CD4-positive, alpha-beta memory T cell (primary cell): ENCODE results near the gene FOXP1. TPM values are rescaled to one million over a fixed set of nuclear protein-coding genes. Genes with fewer than 3 reads are reported as not detected.
A peak's percentile ranks its signal among the peaks of the same experiment; 100 is the strongest.

Source experiments
- CTCF ChIA-PET: fragments of 350-600 bp; sonication (Branson Sonifier 250); formaldehyde crosslinking; loops from one replicate; lab custom pipeline; 2021; ENCODE audit warnings: inconsistent platforms; ENCODE audit not compliant: partially characterized antibody; lab: Charles Lee
- POLR2A ChIA-PET: fragments of 350-600 bp; sonication (Branson Sonifier 250); formaldehyde crosslinking; loops from one replicate; lab custom pipeline; 2021; ENCODE audit not compliant: partially characterized antibody; lab: Charles Lee
- DNase-seq, 5 donors: peaks; one replicate each; pipeline versions ENCODE4 v3.0.0 to v3.0.0-alpha.2; 2020 to 2022; ENCODE audit warnings: mixed read lengths in 1 of 5
- H3K27ac ChIP-seq: one replicate; pipeline ENCODE4 v1.7.0; 2013; ENCODE audit warnings: low read depth, low read length
- H3K27me3 ChIP-seq: 2 replicates; pipeline ENCODE4 v1.7.0; 2013; ENCODE audit warnings: mild to moderate bottlenecking, low read length, moderate library complexity; ENCODE audit not compliant: insufficient read depth
- H3K36me3 ChIP-seq: 2 replicates; pipeline ENCODE4 v1.7.0; 2013; ENCODE audit warnings: mild to moderate bottlenecking, low read length, moderate library complexity; ENCODE audit not compliant: insufficient read depth
- H3K4me1 ChIP-seq: 2 replicates; pipeline ENCODE4 v1.7.0; 2013; ENCODE audit warnings: mild to moderate bottlenecking, low read length, moderate library complexity; ENCODE audit not compliant: insufficient read depth
- H3K4me3 ChIP-seq, 2 donors: one replicate each; pipeline ENCODE4 v1.7.0; 2013; ENCODE audit warnings: low read length in 2 of 2, mild to moderate bottlenecking in 1 of 2
- H3K9me3 ChIP-seq, 2 donors: one replicate each; pipeline ENCODE4 v1.7.0; 2013; ENCODE audit warnings: low read length in 2 of 2, control low read depth in 1 of 2; ENCODE audit not compliant: control insufficient read depth in 1 of 2
- H3K27ac Mint-ChIP-seq, 7 donors: one replicate each; pipeline ENCODE4 v1.8.0; 2020 to 2021; ENCODE audit warnings: mixed read lengths in 7 of 7, mild to moderate bottlenecking in 6 of 7, inconsistent platforms in 3 of 7, moderate library complexity in 3 of 7
- H3K27me3 Mint-ChIP-seq, 2 donors: one replicate each; pipeline ENCODE4 v1.8.0; 2020 to 2021; ENCODE audit warnings: mixed read lengths in 2 of 2
- H3K36me3 Mint-ChIP-seq, 2 donors: one replicate each; pipeline ENCODE4 v1.8.0; 2020 to 2021; ENCODE audit warnings: mixed read lengths in 2 of 2, inconsistent platforms in 1 of 2, mild to moderate bottlenecking in 1 of 2
- H3K4me1 Mint-ChIP-seq, 4 donors: one replicate each; pipeline ENCODE4 v1.8.0; 2020 to 2021; ENCODE audit warnings: mixed read lengths in 4 of 4, mild to moderate bottlenecking in 1 of 4
- H3K4me3 Mint-ChIP-seq, 8 donors: one replicate each; pipeline ENCODE4 v1.8.0; 2020 to 2021; ENCODE audit warnings: mixed read lengths in 8 of 8, mild to moderate bottlenecking in 7 of 8, moderate library complexity in 6 of 8, inconsistent platforms in 3 of 8
- H3K9me3 Mint-ChIP-seq, 8 donors: one replicate each; pipeline ENCODE4 v1.8.0; 2020 to 2021; ENCODE audit warnings: mixed read lengths in 8 of 8, mild to moderate bottlenecking in 5 of 8, inconsistent platforms in 3 of 8, moderate library complexity in 1 of 8
- intact Hi-C: fragments of 100-400 bp; cut with micrococcal nuclease; formaldehyde crosslinking; loops from one replicate; pipeline ENCODE4 v1.15.1; 2023
- polyA plus RNA-seq, 2 donors: library from polyadenylated mRNA; unstranded; fragments of 300-500 nt; fragmentation: Illumina TruSeq; gene quantifications; one replicate each; pipeline ENCODE4 v1.2.3, GENCODE V29; 2021
- total RNA-seq, 2 experiments: library from RNA; stranded (reverse); gene quantifications; one replicate each; pipeline ENCODE4 v1.2.3, GENCODE V29; 2021

FOXP1 gene
- total and polyA plus RNA-seq, 4 experiments from 2014 or later: 189 to 348 (median 279) TPM

GRCh38 chr3:71511446-71511845 is 72.1 kb downstream of the FOXP1 start:
- H3K4me3 Mint-ChIP-seq: no peak overlapping the region
- no peaks in the 10 kb centered on the region for H3K27me3 Mint-ChIP-seq
- H3K27ac ChIP-seq: no peak overlapping the region
- peak overlapping the region in 6 of 7 donors; percentile 26 to 92 (median 87) for H3K27ac Mint-ChIP-seq
- H3K4me3 ChIP-seq: no peak overlapping the region
- ChIA-PET POLR2A (interaction anchor here (0.9 to 2.0 kb wide), 10 partner anchors 15 to 448 kb away, joined by 3 to 7 read pairs (median 4); no protein-coding TSS in a partner anchor), CTCF (interaction anchor here (0.6 to 2.6 kb wide), 39 partner anchors 9 to 770 kb away, joined by 3 to 16 read pairs (median 4); no protein-coding TSS in a partner anchor)
- H3K4me1 Mint-ChIP-seq: peaks cover 7 to 17% (median 15%) of the 10 kb centered on the region in 4 donors
- no peaks in the 10 kb centered on the region for H3K36me3 Mint-ChIP-seq
- intact Hi-C loops: loop anchor here (5.0 kb wide), 2 partner anchors 119 to 209 kb away; no protein-coding TSS in a partner anchor
- H3K4me1 ChIP-seq: peaks cover 27% of the 10 kb centered on the region
- no peaks in the 10 kb centered on the region for H3K9me3 ChIP-seq
- no peaks in the 10 kb centered on the region for H3K27me3 ChIP-seq
- no peaks in the 10 kb centered on the region for H3K9me3 Mint-ChIP-seq
- DNase-seq: no peak
- H3K36me3 ChIP-seq: no peaks in the 10 kb centered on the region

GRCh38 chr3:71511037-71511436 is 72.5 kb downstream of the FOXP1 start:
- intact Hi-C loops: loop anchor here (5.0 kb wide), 2 partner anchors 119 to 209 kb away; no protein-coding TSS in a partner anchor
- Histone ChIP-seq H3K36me3 (no peaks in the 10 kb centered on the region), H3K27me3 (no peaks in the 10 kb centered on the region), H3K27ac (no peak overlapping the region), H3K9me3 (no peaks in the 10 kb centered on the region), H3K4me3 (no peak overlapping the region), H3K4me1 (peaks cover 27% of the 10 kb centered on the region)
- Mint-ChIP-seq H3K4me1 (peaks cover 7 to 17% (median 17%) of the 10 kb centered on the region in 4 donors), H3K36me3 (no peaks in the 10 kb centered on the region), H3K4me3 (no peak overlapping the region), H3K9me3 (no peaks in the 10 kb centered on the region), H3K27ac (peak overlapping the region in 2 of 7 donors; percentile 13 to 73), H3K27me3 (no peaks in the 10 kb centered on the region)
- ChIA-PET POLR2A (interaction anchor here (0.6 to 2.0 kb wide), 10 partner anchors 15 to 448 kb away, joined by 3 to 7 read pairs (median 4); no protein-coding TSS in a partner anchor), CTCF (interaction anchor here (0.5 to 2.8 kb wide), 31 partner anchors 9 to 512 kb away, joined by 3 to 16 read pairs (median 4); no protein-coding TSS in a partner anchor)
- DNase-seq: no peak

- no peaks in the 10 kb centered on the region for H3K36me3 ChIP-seq
- DNase-seq: no peak
- POLR2A ChIA-PET: interaction anchor here (0.6 to 1.7 kb wide), 5 partner anchors 17 to 204 kb away, joined by 3 to 5 read pairs (median 4); no protein-coding TSS in a partner anchor
Observed at GRCh38 chr3:71510510-71510909, 73.0 kb downstream of the FOXP1 start.

GRCh38 chr3:71509066-71509465 is 74.5 kb downstream of the FOXP1 start:
- no peak overlapping the region for H3K4me3 Mint-ChIP-seq
- peaks cover 32% of the 10 kb centered on the region for H3K4me1 ChIP-seq
- no peak overlapping the region for H3K27ac ChIP-seq
- no peak overlapping the region for H3K4me3 ChIP-seq
- H3K27me3 ChIP-seq: no peaks in the 10 kb centered on the region
- no peaks in the 10 kb centered on the region for H3K36me3 ChIP-seq
- no peaks in the 10 kb centered on the region for H3K27me3 Mint-ChIP-seq
- ChIA-PET CTCF (interaction anchor here (1.5 to 3.2 kb wide), 6 partner anchors 11 to 505 kb away, joined by 4 to 15 read pairs (median 10); no protein-coding TSS in a partner anchor), POLR2A (interaction anchor here (1.0 kb wide), 1 partner anchor 17 kb away, joined by 3 read pairs; no protein-coding TSS in a partner anchor)
- peaks cover 0 to 3% of the 10 kb centered on the region in 2 donors for H3K36me3 Mint-ChIP-seq
- H3K27ac Mint-ChIP-seq: peak overlapping the region in 1 of 7 donors; percentile 27
- intact Hi-C loops: no loop called here
- H3K9me3 Mint-ChIP-seq: no peaks in the 10 kb centered on the region
- no peak for DNase-seq
- no peaks in the 10 kb centered on the region for H3K9me3 ChIP-seq
- H3K4me1 Mint-ChIP-seq: peaks cover 21 to 24% (median 22%) of the 10 kb centered on the region in 4 donors

More at GRCh38 chr3:71510510-71510909, 73.0 kb downstream of the FOXP1 start:
- H3K4me3 ChIP-seq: no peak overlapping the region
- no peaks in the 10 kb centered on the region for H3K9me3 Mint-ChIP-seq
- peaks cover 27% of the 10 kb centered on the region for H3K4me1 ChIP-seq
- H3K27ac Mint-ChIP-seq: peak overlapping the region in 5 of 7 donors; percentile 47 to 81 (median 51)
- H3K27me3 ChIP-seq: no peaks in the 10 kb centered on the region
- peaks cover 0 to 3% of the 10 kb centered on the region in 2 donors for H3K36me3 Mint-ChIP-seq
- intact Hi-C loops: loop anchor here (5.0 kb wide), 2 partner anchors 118 to 208 kb away; no protein-coding TSS in a partner anchor
- H3K9me3 ChIP-seq: no peaks in the 10 kb centered on the region
- H3K4me1 Mint-ChIP-seq: peaks cover 11 to 19% (median 17%) of the 10 kb centered on the region in 4 donors
- CTCF ChIA-PET: interaction anchor here (0.5 to 2.8 kb wide), 20 partner anchors 8 to 506 kb away, joined by 3 to 16 read pairs (median 6); no protein-coding TSS in a partner anchor
- peak overlapping the region in 2 of 8 donors; percentile 20 to 40 for H3K4me3 Mint-ChIP-seq
- no peaks in the 10 kb centered on the region for H3K27me3 Mint-ChIP-seq
- H3K27ac ChIP-seq: no peak overlapping the region

GRCh38 chr3:71505767-71506350 is 77.7 kb downstream of the FOXP1 start:
- POLR2A ChIA-PET: no interaction called here
- Mint-ChIP-seq H3K4me3 (no peak overlapping the region), H3K27me3 (no peaks in the 10 kb centered on the region), H3K36me3 (peaks cover 0 to 9% of the 10 kb centered on the region in 2 donors), H3K4me1 (peaks cover 28 to 50% (median 34%) of the 10 kb centered on the region in 4 donors), H3K9me3 (no peaks in the 10 kb centered on the region), H3K27ac (peak overlapping the region in 1 of 7 donors; percentile 52)
- H3K36me3 ChIP-seq: no peaks in the 10 kb centered on the region
- DNase-seq: no peak
- H3K4me3 ChIP-seq: no peak overlapping the region
- intact Hi-C loops: no loop called here
- CTCF ChIA-PET: no interaction called here
- no peaks in the 10 kb centered on the region for H3K9me3 ChIP-seq
- H3K4me1 ChIP-seq: peaks cover 34% of the 10 kb centered on the region
- H3K27ac ChIP-seq: no peak overlapping the region
- H3K27me3 ChIP-seq: no peaks in the 10 kb centered on the region

- Histone ChIP-seq H3K36me3 (no peaks in the 10 kb centered on the region), H3K9me3 (no peaks in the 10 kb centered on the region), H3K27ac (no peak overlapping the region), H3K4me1 (peaks cover 36% of the 10 kb centered on the region), H3K27me3 (no peaks in the 10 kb centered on the region), H3K4me3 (no peak overlapping the region)
- Mint-ChIP-seq H3K36me3 (peaks cover 0 to 15% of the 10 kb centered on the region in 2 donors), H3K9me3 (peaks cover 0 to 3% (median 0%) of the 10 kb centered on the region in 8 donors), H3K4me1 (peaks cover 29 to 52% (median 36%) of the 10 kb centered on the region in 4 donors), H3K4me3 (peak overlapping the region in 1 of 8 donors; percentile 45), H3K27me3 (no peaks in the 10 kb centered on the region), H3K27ac (peak overlapping the region in 3 of 7 donors; percentile 20 to 63 (median 57))
- ChIA-PET POLR2A (interaction anchor here (0.6 to 1.3 kb wide), 4 partner anchors 9 to 15 kb away, joined by 3 to 5 read pairs (median 4); no protein-coding TSS in a partner anchor), CTCF (interaction anchor here (0.8 to 1.4 kb wide), 4 partner anchors 10 to 279 kb away, joined by 3 read pairs; no protein-coding TSS in a partner anchor)
- intact Hi-C loops: no loop called here
- DNase-seq: peak in 1 of 5 donors; percentile 43
Observed at GRCh38 chr3:71504250-71505036, 79.1 kb downstream of the FOXP1 start.
